SKM-1 (cell line): ENCODE results near the gene BMERB1.
"Not testable (repeated sequence)": the region's sequence is repeated elsewhere in the genome, so short reads cannot be mapped to it uniquely, and the experiment has no call there.

Experiments
- DNase-seq: peaks from one replicate; lab custom pipeline; 2025; ENCODE audit not compliant: unreplicated experiment; lab: John Stamatoyannopoulos, UW

BMERB1 gene

GRCh38 chr16:15422222-15422621 lies 12.2 kb upstream of the BMERB1 start:
- no peak for DNase-seq

- DNase-seq: no peak
These were observed 8.5 kb upstream of the BMERB1 start for GRCh38 chr16:15425861-15426260.

GRCh38 chr16:15426796-15427195 lies 7.6 kb upstream of the BMERB1 start:
- no peak for DNase-seq

- no peak for DNase-seq
These were observed 6.6 kb upstream of the BMERB1 start for GRCh38 chr16:15427648-15428239.

- DNase-seq: not testable (repeated sequence)
These were observed 3.5 kb upstream of the BMERB1 start for GRCh38 chr16:15430884-15431283.

- DNase-seq: no peak
These were observed 336 bp upstream of the BMERB1 start for GRCh38 chr16:15434079-15434424.

- DNase-seq: no peak
These were observed 952 bp downstream of the BMERB1 start for GRCh38 chr16:15435216-15435864.

- no peak for DNase-seq
These were observed 4.7 kb downstream of the BMERB1 start for GRCh38 chr16:15439102-15439501.

GRCh38 chr16:15439521-15439920 lies 5.1 kb downstream of the BMERB1 start:
- no peak for DNase-seq

- DNase-seq: no peak
These were observed 6.5 kb downstream of the BMERB1 start for GRCh38 chr16:15440852-15441251.

- DNase-seq: not testable (repeated sequence)
These were observed 7.8 kb downstream of the BMERB1 start for GRCh38 chr16:15442140-15442539.

GRCh38 chr16:15443753-15444152 lies 9.4 kb downstream of the BMERB1 start:
- DNase-seq: no peak

GRCh38 chr16:15444264-15444663 lies 9.9 kb downstream of the BMERB1 start:
- DNase-seq: no peak

- DNase-seq: no peak
These were observed 11.1 kb downstream of the BMERB1 start for GRCh38 chr16:15445450-15445849.

- DNase-seq: no peak
These were observed 12.5 kb downstream of the BMERB1 start for GRCh38 chr16:15446901-15447300.

- no peak for DNase-seq
These were observed 16.2 kb downstream of the BMERB1 start for GRCh38 chr16:15450624-15451023.

- no peak for DNase-seq
These were observed 16.8 kb downstream of the BMERB1 start for GRCh38 chr16:15451098-15451731.

- DNase-seq: no peak
These were observed 18.0 kb downstream of the BMERB1 start for GRCh38 chr16:15452246-15452855.

GRCh38 chr16:15453296-15453695 lies 18.9 kb downstream of the BMERB1 start:
- not testable (repeated sequence) for DNase-seq

GRCh38 chr16:15454933-15455332 lies 20.5 kb downstream of the BMERB1 start:
- not testable (repeated sequence) for DNase-seq

- no peak for DNase-seq
These were observed 23.0 kb downstream of the BMERB1 start for GRCh38 chr16:15457400-15457799.

- DNase-seq: no peak
These were observed 23.6 kb downstream of the BMERB1 start for GRCh38 chr16:15457958-15458357.
